ENCODE results near the gene PLTP.
"Not testable (repeated sequence)": the region's sequence is repeated elsewhere in the genome, so short reads cannot be mapped to it uniquely, and the experiment has no call there.

Gene PLTP

GRCh38 chr20:45944151-45944964, 32.4 kb upstream of the PLTP start:
- no peak for DNase-seq

GRCh38 chr20:45943613-45944012, 31.7 kb upstream of the PLTP start:
- no peak for DNase-seq

GRCh38 chr20:45940469-45940868, 28.5 kb upstream of the PLTP start:
- DNase-seq, result no peak

- no peak for DNase-seq
Measured at GRCh38 chr20:45940053-45940452, 28.1 kb upstream of the PLTP start.

- DNase-seq, result no peak
Measured at GRCh38 chr20:45938727-45939438, 26.9 kb upstream of the PLTP start.

- DNase-seq, result no peak
Measured at GRCh38 chr20:45937765-45938164, 25.8 kb upstream of the PLTP start.

GRCh38 chr20:45935416-45936046, 23.6 kb upstream of the PLTP start:
- DNase-seq, result no peak

GRCh38 chr20:45934586-45935415, 22.8 kb upstream of the PLTP start, which contains the start of gene PCIF1:
Gene PCIF1 (plus strand): TSS chr20:45934683. CDS start chr20:45939000, 4,317 bp downstream.
- DNase-seq, result peak; percentile 96

GRCh38 chr20:45934046-45934585, 22.2 kb upstream of the PLTP start:
- DNase-seq, result peak; percentile 62

GRCh38 chr20:45933266-45934045, 21.5 kb upstream of the PLTP start:
- DNase-seq, result peak; percentile 69

GRCh38 chr20:45931680-45932079, 19.7 kb upstream of the PLTP start:
- DNase-seq, result not testable (repeated sequence)

GRCh38 chr20:45927071-45927878, 15.3 kb upstream of the PLTP start:
- DNase-seq, result no peak

GRCh38 chr20:45926731-45927070, 14.7 kb upstream of the PLTP start:
- DNase-seq, result no peak

- DNase-seq, result no peak
Measured at GRCh38 chr20:45925821-45926506, 14.0 kb upstream of the PLTP start.

- DNase-seq, result no peak
Measured at GRCh38 chr20:45924391-45925261, 12.7 kb upstream of the PLTP start.

- DNase-seq, result no peak
Measured at GRCh38 chr20:45921337-45922189, 9.6 kb upstream of the PLTP start.

GRCh38 chr20:45920462-45921336, 8.7 kb upstream of the PLTP start:
- DNase-seq, result no peak

Data from NCI-H1092 (cell line).